KMS-11 (cell line): ENCODE data around the gene FGF10.

Source experiments
- H2AFZ ChIP-seq: fragments of 200-600 bp; sonication (generic); 2 replicates; pipeline ENCODE4 v1.6.1; 2016; ENCODE audit warnings: antibody characterized with exemption, mixed run types, low read depth
- H3K27ac ChIP-seq: fragments of 200-600 bp; sonication (generic); 2 replicates; pipeline ENCODE4 v1.6.1; 2016; ENCODE audit warnings: mild to moderate bottlenecking, mixed run types
- H3K27me3 ChIP-seq: fragments of 200-600 bp; sonication (generic); 2 replicates; pipeline ENCODE4 v1.6.1; 2017; ENCODE audit warnings: mild to moderate bottlenecking, low read depth, mixed run types, moderate library complexity; ENCODE audit not compliant: insufficient read depth
- H3K36me3 ChIP-seq: fragments of 200-600 bp; sonication (generic); 2 replicates; pipeline ENCODE4 v1.6.1; 2017; ENCODE audit warnings: mild to moderate bottlenecking, mixed run types; ENCODE audit not compliant: insufficient read depth
- H3K4me1 ChIP-seq: fragments of 200-600 bp; sonication (generic); 2 replicates; pipeline ENCODE4 v1.6.1; 2016; ENCODE audit warnings: mild to moderate bottlenecking, low read depth, mixed run types; ENCODE audit not compliant: poor library complexity, severe bottlenecking
- H3K4me2 ChIP-seq: fragments of 200-600 bp; sonication (generic); 2 replicates; pipeline ENCODE4 v1.7.0; 2016; ENCODE audit warnings: mild to moderate bottlenecking, mixed run types
- H3K4me3 ChIP-seq: fragments of 200-600 bp; sonication (generic); IDR thresholded peaks from 2 replicates; pipeline ENCODE4 v1.6.1; 2017; ENCODE audit warnings: low read depth, low read length, mixed read lengths; ENCODE audit not compliant: insufficient read depth
- H3K79me2 ChIP-seq: fragments of 200-600 bp; sonication (generic); 2 replicates; pipeline ENCODE4 v1.6.1; 2016; ENCODE audit warnings: low read depth, mixed run types; ENCODE audit not compliant: insufficient read depth
- H3K9ac ChIP-seq: fragments of 200-600 bp; sonication (generic); 2 replicates; pipeline ENCODE4 v1.6.1; 2016; ENCODE audit warnings: mild to moderate bottlenecking, mixed run types
- H4K20me1 ChIP-seq: fragments of 200-600 bp; sonication (generic); 2 replicates; pipeline ENCODE4 v1.6.1; 2016; ENCODE audit warnings: mild to moderate bottlenecking, mixed run types; ENCODE audit not compliant: insufficient read depth
- CTCF ChIP-seq: fragments of 200-600 bp; sonication (generic); conservative IDR thresholded peaks from 2 replicates; pipeline ENCODE4 v1.6.1; 2017; ENCODE audit warnings: low read depth, mild to moderate bottlenecking, antibody characterized with exemption, low read length, moderate library complexity, mixed read lengths

The FGF10 gene

DNA sequence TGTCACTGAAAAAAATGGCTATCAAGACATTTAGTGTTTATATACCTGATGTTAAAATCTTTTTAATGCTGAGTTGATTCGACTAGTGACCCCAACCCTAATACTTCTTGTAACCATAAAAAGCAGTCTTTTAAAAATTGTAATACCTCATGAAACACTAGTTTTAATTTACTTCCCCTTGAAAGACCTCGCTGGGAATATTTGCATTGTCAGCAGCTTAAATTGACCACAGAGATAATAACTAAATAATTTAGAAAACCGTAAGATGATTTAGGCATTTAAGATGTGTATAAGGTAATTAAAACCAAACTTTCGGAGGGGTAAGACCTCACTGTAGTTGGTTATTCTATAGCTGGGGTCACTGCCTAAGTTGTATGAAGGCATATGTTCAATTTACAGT lies 89.8 kb downstream of the FGF10 start:
- Histone ChIP-seq H2AFZ (no peak overlapping the region), H3K4me2 (no peak overlapping the region), H3K36me3 (no peaks in the 10 kb centered on the region), H3K4me3 (no peak overlapping the region), H3K27me3 (no peaks in the 10 kb centered on the region), H3K79me2 (no peaks in the 10 kb centered on the region), H3K4me1 (peaks cover 22% of the 10 kb centered on the region), H3K9ac (no peak overlapping the region), H4K20me1 (no peaks in the 10 kb centered on the region), H3K27ac (no peak overlapping the region)
- TF ChIP-seq CTCF: no peak

- H3K36me3 ChIP-seq: no peaks in the 10 kb centered on the region
- no peaks in the 10 kb centered on the region for H3K79me2 ChIP-seq
- no peaks in the 10 kb centered on the region for H4K20me1 ChIP-seq
- no peak for TF ChIP-seq CTCF
- H3K27me3 ChIP-seq: no peaks in the 10 kb centered on the region
- no peak overlapping the region for H3K4me2 ChIP-seq
- no peaks in the 10 kb centered on the region for H3K4me1 ChIP-seq
- H3K9ac ChIP-seq: no peak overlapping the region
- H3K27ac ChIP-seq: no peak overlapping the region
- no peak overlapping the region for H2AFZ ChIP-seq
- no peak overlapping the region for H3K4me3 ChIP-seq
Measured at GRCh38 chr5:44294516-44294915, 94.7 kb downstream of the FGF10 start.

DNA sequence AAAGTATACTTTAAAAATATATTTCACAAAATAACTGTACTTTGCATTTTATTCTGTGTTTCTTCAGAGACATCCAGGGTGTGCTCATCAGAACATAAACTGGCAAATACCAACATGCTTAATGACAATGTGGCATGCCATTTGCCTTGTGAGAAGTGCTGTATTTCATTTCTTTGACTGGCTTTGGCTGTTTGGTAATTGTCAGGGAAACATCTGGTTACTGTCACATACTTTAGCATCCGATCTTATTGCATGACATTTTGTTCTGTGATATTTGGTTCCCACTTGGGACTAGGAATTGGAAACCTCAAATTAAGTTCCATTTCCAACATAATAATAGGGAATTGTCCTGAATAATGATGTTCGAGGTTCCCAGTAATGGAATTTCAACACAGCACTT lies 96.5 kb downstream of the FGF10 start:
- no peak overlapping the region for H3K27ac ChIP-seq
- H2AFZ ChIP-seq: no peak overlapping the region
- H3K9ac ChIP-seq: no peak overlapping the region
- no peaks in the 10 kb centered on the region for H3K4me1 ChIP-seq
- H3K36me3 ChIP-seq: no peaks in the 10 kb centered on the region
- no peaks in the 10 kb centered on the region for H3K27me3 ChIP-seq
- H3K79me2 ChIP-seq: no peaks in the 10 kb centered on the region
- no peaks in the 10 kb centered on the region for H4K20me1 ChIP-seq
- H3K4me3 ChIP-seq: no peak overlapping the region
- H3K4me2 ChIP-seq: no peak overlapping the region
- TF ChIP-seq CTCF: no peak

DNA sequence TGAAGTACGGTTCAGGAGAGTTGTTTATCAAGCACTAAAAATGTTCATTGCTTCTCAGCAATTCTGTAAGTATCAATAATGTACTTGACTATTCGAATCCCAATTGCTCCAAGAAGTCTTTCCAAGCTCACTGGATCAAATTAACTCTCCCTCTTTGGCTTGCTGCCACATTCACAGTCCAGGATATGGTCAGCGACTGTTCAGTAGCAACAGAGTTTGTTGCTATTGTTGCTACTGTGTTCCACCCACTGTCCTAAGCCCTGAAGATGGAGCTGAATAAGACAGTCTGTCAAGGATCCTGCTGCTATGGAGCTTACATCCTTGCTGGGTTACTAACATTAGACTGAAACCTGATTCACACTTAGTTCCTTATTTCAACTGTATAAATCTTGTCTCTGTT lies 110.8 kb downstream of the FGF10 start:
- Histone ChIP-seq H3K4me3 (no peak overlapping the region), H4K20me1 (no peaks in the 10 kb centered on the region), H3K79me2 (no peaks in the 10 kb centered on the region), H3K9ac (no peak overlapping the region), H2AFZ (no peak overlapping the region), H3K4me1 (no peaks in the 10 kb centered on the region), H3K36me3 (no peaks in the 10 kb centered on the region), H3K27me3 (no peaks in the 10 kb centered on the region), H3K4me2 (no peak overlapping the region), H3K27ac (no peak overlapping the region)
- no peak for TF ChIP-seq CTCF

GRCh38 chr5:44275908-44276307 lies 113.3 kb downstream of the FGF10 start:
- no peak for TF ChIP-seq CTCF
- H3K4me3 ChIP-seq: no peak overlapping the region

More at GRCh38 chr5:44275908-44276307, 113.3 kb downstream of the FGF10 start:
- H3K27me3 ChIP-seq: no peaks in the 10 kb centered on the region
- no peak overlapping the region for H3K4me2 ChIP-seq
- H4K20me1 ChIP-seq: no peaks in the 10 kb centered on the region
- no peak overlapping the region for H2AFZ ChIP-seq
- no peaks in the 10 kb centered on the region for H3K79me2 ChIP-seq
- H3K27ac ChIP-seq: no peak overlapping the region
- H3K9ac ChIP-seq: no peak overlapping the region
- H3K36me3 ChIP-seq: no peaks in the 10 kb centered on the region
- H3K4me1 ChIP-seq: no peaks in the 10 kb centered on the region
